ENCODE measurements around the gene CSNK2A2.

Gene CSNK2A2

DNA sequence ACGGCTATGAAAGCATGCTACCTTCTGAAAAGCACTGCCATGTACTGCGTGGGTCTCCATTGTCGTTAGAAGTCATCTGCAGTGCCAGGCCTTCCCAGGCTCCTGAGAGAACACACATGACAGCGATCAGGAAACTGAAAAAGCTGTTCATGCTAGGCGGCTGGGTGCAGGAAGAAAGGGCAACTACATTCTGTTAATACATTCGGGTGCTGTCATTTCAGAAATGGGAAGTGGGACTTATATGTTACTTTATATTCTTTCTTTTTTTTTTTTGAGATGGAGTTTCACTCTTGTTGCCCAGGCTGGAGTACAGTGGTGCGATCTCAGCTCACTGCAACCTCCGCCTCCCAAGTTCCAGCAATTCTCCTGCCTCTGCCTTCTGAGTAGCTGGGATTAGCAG, 88.6 kb downstream of the CSNK2A2 start:
- DNase-seq, result no peak

All from islet precursor cell (in vitro differentiated cells).